HG02981 (cell line): ENCODE results near the gene KCTD4.
"Not testable (repeated sequence)": the region's sequence is repeated elsewhere in the genome, so short reads cannot be mapped to it uniquely, and the experiment has no call there.

Experiments
- ATAC-seq: cut with Tn5 transposase; IDR thresholded peaks from one replicate; pipeline ENCODE4 v1.9.1; 2021; ENCODE audit warnings: mild to moderate bottlenecking, moderate library complexity; ENCODE audit not compliant: unreplicated experiment

The KCTD4 gene

DNA sequence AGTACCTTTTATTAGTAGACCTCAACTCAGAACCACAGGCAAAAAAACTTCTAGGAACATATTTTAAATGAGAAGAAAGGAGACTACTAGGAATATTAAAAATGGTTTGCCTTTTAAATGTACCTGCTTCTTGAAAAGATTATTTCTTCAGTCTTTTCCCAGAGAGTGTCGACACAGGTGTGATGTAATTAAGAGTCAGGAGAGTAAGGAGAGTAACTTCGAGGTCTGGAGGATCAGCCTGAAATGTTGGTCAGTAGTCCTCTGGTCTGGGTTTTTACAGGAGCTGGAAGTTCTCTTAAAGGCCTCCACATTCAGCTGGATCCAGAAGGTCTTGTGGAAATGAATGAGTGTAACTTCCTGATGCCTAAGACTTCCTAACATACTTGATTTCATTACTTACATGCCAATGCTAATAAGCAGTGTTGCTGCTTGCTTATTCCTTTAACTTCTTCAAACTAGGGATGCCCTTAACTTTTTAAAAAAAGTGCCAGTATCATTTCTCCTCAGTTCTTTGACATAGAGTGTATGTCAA, at the start of gene KCTD4:
Gene KCTD4 (minus strand): TSS at position 345 of the 532 bp plus-strand sequence. CDS start 6,478 bp downstream, outside the sequence.
- no peak for ATAC-seq

DNA sequence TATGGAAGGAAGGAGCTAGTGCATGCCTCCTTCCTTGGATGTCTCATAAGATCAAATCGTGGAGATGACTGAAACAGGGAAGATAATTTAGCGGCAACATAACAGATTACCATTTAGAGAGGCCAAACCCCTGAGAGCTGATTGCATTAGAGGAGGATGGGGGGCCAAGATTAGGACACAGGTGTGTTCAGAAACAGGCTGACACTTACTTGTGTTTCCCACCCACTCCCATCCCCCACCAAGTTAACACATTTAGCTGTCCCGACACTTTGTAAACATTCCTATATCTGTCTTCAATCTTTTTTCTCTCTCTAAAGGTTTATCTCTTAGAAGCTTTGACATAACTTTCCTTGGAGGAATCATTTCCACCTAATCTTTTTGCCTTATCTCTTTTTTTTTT, 48.8 kb upstream of the KCTD4 start:
- no peak for ATAC-seq

DNA sequence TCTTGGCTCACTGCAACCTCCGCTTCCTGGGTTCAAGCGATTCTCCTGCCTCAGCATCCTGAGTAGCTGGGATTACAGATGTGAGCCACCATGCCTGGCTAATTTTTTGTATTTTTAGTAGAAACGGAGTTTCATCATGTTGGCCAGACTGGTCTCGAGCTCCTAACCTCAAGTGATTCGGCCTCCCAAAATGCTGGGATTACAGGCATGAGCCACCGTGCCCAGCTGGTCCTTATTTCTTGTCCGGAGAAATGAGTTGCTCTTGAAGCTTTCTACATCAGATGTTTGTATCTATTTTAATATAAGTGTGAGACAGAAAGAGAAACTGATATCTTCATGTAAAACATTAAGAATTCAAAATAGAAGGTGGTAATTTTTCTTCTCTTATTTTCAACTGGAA, 43.9 kb upstream of the KCTD4 start:
- ATAC-seq = not testable (repeated sequence)

DNA sequence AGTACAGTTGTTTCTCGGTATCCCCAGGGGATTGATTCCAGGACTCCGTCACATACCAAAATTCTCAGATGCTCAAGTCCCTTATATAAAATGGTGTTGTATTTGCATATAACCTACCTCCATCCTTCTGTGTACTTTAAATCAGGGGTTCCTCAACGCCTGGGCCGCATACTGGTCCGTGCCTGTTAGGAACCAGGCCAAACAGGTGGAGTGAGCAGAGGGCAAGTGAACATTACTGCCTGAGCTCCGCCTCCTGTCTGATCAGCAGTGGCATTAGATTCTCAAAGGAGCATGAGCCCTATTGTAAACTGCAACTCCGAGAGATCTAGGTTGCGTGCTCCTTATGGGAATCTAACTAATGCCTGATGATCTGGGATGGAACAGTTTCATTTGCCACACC, 42.2 kb upstream of the KCTD4 start:
- no peak for ATAC-seq

DNA sequence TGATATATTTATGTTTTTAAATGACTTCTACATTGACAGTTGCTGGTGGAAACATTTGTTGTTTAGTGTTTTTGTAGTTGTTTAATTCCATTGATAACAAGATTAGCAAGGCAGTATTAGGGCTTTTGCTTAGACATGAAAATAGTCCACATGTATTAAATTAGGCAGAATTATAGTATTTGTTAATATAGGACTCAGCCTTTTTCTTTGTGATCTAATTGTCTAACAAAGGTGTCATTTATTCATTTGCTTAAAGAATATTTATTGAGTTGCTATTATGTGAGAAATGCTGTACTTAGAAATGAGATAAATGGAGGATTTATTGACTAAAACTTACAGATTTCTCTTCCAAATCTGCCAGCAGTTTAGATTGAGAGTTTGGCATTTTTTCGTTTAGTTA, 41.7 kb upstream of the KCTD4 start:
- ATAC-seq = no peak

DNA sequence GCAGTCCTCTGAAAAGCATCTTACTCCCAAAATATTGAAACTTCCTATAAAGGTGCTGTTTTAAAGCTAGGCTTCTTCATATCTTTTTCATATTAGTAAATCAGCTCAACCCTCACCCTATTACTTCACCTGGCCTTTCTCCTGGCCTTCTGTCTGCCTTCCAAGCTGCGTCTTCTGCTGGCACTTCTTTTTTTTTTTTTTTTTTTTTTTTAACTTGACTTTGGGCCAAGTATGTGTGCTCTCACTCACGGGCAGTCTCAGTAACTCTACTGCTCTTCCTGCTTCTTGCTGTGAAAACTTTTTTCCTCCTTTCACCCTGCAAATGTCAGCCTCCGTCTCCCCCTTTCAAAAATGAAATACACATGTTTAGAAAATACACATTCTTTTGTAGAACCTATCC, 41.2 kb upstream of the KCTD4 start:
- ATAC-seq = no peak

DNA sequence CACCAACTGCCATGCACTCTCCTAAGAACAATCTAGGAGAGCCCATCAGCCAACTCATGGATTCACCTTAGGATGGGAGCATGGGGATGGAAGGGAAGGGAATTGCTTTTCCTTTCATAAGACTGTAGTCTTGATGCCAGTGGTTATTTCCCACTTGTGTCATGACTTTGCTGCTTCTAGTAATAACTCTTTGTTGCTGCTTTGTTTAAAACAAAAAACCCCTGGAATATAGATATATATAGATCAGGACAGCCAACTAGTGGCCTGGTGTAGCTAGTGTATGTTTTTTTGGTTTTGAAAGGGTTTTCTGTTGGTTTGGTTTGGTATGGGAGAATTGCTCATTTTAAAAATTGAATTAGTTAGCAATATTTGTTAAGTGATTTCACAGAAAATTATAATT, 39.3 kb upstream of the KCTD4 start:
- no peak for ATAC-seq

DNA sequence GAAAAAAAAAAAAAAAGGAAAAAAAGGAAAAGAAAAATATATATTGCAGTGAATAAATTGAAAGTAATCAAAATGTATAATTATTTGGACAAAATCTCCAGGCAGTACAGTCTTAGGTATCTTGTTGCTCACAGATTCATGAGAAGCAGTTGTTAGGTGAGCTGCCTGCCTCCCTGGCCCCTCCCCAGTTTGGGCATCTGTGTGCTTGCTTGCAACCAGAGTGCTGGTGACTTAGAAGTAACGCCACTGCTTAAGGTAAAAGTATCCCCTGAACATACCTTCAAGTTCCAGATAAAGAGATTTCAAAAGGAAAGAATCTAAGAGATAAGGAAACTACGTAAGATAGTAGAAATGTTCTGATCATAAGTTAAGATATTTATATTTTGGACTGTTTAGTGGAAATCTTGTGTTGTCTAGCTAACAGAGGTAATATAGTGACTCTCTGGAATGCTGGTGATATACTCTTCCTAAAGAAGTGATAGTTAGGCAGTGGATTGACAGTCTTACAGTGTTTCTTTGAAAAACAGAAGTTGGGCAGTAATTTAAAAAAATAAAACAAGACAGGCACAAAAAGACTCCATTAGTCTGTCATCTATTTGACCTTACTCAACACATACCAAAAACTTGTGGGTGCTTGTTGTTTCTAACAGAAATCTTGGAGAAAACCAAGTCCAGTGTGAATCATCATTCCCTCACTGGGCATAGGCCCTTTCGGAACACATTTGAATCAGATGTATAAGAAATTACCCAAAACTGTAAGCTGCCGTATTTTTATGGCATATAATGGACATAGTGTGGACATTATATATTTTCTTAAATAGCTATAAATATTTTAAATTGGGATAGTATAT, 38.3 kb upstream of the KCTD4 start:
- no peak for ATAC-seq

DNA sequence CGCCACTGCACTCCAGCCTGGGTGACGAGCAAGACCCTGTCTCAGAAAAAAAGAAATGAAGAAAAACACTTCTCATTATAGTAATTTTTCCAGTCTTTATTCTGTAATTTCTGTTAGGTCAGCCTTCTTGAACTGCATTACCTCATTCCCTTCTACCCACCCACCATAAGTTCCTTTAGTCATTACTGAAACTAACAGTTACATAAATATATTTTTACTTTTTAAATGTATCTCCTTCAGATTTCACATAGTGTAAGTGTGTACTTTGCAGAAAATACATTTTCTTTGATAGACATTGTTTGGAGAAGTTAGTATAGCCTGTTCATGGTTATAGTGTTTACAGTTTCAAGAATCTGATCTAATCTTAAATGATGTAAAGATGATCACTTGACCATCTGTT, 31.7 kb upstream of the KCTD4 start:
- no peak for ATAC-seq

DNA sequence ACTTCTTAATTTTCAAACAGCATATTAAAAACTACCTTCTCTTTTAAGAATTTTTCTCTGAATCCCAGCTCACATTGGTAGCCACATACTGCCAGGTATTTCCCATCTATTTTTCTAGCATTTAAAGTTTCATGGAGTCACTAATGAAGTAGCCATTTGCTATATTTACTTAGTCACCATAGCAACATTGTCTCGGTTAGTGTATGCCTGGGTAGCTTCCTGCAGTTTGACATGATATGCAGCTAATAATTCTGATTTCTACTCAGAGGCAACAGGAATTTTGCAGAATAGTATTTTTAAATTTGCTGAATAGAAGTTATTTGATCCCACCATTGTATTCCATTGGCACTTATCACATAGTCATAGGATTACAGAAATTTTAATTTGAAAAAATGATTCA, 30.9 kb upstream of the KCTD4 start:
- ATAC-seq = no peak

DNA sequence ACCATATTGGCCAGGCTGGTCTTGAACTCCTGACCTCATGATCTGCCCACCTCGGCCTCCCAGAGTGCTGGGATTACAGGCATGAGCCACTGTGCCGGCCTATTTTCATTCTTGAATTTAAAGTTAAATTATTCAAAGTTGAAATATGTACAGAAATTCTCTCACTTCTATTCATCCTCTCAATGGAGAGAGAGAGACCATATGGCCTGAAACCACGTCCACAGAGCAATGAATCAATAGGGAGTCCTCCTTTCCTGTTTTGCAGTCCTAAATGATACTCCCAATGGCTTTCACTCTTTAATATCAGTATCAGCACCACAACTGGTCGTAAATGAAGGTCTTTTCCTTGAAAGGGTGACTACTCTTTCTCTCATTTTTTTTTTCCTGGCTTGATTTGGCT, 30.5 kb upstream of the KCTD4 start:
- ATAC-seq = no peak

DNA sequence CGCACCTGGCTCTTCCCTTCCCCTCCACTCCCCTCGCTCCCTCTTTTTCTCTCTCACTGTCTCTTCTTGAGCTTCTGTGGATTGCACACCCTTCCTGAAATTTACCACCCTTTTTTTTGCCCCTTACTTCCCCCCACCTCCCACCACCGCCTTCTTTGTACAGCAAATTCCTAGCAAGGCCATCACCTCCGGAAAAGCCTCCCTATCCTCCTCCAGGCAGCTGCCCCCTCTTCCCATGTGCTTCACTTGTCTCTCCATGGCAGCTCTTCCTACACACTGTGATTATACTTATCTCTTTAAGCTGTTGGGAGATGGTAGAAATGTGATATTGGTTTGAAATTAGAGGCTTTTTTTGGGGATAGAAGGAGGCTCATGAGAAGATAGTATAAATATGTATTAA, 28.3 kb upstream of the KCTD4 start:
- ATAC-seq = no peak

DNA sequence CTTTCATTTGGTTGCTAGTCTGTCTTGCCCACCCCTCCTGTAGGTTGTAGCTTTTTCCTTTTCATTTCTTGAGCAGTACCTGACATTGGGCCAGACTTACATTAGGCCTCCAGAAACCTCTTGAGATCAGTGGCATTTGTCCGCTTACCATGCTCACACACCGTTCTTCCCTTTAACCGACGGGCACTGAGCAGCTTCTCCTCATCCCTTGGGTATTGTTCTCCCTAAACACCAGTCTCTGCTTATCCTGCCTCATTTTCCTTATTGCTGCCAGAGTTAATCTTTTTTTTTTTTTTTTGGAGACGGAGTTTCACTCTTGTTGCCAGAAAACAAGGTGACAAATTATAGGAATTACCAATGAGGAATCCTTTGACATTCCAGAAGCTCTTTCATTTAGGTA, 27.2 kb upstream of the KCTD4 start:
- no peak for ATAC-seq

DNA sequence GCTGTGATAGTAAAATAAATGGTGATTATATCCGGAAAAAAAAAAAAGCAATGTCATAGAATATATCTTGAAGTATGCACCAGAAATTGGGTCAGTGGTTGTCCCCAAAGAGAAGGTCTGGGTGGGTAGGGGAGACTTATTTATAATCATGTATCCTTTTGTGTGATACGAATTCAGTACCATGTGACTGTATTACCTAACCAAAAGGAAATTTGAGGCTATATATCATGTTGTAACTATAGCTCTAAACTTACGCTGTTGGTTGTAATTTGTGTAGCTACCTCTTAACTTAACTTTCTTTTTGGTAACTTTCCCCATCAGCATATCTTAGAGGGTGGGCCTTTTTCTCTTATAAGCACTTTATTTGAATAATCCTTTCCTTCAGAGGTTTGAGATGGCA, 25.2 kb upstream of the KCTD4 start:
- no peak for ATAC-seq

DNA sequence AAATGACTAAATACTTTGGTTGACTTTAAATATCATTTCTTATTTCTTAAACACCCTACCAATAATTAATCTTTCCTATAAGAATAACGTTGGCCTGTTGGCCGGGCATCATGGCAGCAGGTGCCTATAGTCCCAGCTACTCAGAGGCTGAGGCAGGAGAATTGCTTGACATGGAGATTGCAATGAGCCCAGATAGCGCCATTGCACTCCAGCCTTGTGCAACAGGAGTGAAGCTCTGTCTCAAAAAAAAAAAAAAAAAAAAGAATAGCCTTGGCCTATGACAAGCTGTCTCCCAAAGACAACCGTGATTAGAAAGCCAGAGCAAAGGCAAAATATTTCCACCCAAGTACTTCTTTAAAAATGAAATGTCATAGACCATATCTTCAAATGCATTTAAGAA, 24.5 kb upstream of the KCTD4 start:
- ATAC-seq = no peak

DNA sequence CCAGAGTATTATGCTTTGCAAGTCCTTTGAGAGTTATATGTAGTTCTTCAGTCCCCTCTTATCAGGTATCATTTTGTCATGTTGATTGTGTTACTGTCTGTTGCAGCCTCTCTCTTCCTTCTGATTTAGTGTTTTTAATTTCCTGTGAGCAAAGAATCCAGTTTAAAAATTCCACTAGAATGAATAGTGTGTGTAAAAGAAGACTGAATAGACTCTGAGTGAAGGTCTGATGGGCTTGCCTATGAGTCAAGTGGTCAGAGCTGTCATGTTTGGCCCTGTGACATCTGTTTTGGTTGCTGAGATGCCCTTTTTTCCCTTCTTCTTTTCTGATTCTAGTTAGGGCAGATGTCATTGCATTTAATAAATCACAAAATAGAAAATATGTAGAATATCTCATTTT, 23.3 kb upstream of the KCTD4 start:
- no peak for ATAC-seq

DNA sequence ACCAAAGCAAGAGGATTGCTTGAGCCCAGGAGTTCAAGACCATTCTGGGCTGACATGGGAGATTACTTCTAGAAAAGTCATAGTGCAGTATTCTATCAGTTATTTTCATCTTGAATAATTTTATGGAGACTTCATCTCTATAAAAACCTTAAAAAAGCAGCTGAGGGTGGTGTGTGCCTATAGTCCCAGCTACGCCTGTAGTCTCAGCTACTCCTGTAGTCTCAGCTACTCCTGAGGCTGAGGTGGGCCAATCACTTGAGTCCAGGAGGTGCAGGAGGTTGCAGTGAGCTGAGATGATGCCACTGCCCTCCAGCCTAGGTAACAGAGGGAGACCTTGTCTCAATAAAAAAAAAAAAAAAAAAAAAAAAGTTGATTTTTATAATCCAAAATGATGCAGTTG, 22.1 kb upstream of the KCTD4 start:
- no peak for ATAC-seq

DNA sequence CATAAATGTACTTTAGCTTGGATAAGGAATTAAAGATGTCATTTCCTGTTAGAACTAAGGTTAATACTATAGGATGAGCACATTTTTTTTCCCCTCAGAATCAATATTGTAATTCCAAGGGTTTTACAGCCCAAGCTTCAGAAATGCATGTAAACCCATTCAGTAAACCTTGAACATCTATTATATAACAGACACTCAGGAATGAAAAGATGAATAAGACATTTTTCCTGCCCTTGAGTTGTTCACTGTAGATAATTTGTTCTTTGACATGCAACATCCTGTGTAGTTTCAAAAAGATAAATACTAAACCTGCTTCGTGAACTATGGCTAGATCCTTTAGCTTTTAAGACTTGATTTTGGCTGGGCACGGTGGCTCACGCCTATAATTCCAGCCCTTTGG, 21.7 kb upstream of the KCTD4 start:
- ATAC-seq = no peak

DNA sequence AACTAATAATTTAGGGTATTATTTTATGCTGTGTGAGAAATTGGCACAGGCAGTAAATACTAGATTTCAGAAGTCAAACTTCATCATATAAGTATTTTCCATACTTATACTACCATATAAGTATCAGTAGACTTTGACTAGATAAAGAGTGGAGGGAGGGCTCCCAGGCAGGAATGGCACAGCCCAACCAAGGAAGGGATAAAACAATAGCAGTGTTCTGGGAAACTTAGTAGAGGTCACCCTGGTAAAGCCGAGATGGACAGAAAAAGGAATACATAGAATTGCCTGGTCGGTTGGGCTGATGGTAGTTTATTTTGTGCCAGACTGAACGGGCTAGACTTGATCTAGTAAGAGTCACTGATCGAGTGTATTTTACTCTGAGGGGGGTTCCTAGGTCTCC, 19.6 kb upstream of the KCTD4 start:
- no peak for ATAC-seq

DNA sequence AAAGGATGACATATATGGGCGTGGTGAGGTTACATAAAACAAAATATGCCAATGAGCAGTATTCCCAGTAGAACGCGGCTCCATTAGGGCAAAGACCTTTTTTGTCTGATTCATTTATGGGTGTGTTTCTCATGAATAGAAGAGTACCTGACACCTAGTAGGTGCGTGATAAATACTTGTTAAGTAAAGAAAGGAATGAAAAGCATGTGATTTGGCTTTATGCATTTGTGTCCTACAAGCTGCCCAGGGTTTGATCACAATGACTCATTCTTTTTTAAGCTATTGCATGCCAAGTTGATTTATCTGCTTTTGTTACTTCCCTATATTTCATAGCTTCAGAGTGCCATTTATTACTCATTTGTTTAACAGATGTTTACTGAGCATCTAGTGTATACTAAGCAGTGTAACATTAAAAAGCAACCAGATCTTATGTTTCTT, 19.1 kb upstream of the KCTD4 start:
- no peak for ATAC-seq

DNA sequence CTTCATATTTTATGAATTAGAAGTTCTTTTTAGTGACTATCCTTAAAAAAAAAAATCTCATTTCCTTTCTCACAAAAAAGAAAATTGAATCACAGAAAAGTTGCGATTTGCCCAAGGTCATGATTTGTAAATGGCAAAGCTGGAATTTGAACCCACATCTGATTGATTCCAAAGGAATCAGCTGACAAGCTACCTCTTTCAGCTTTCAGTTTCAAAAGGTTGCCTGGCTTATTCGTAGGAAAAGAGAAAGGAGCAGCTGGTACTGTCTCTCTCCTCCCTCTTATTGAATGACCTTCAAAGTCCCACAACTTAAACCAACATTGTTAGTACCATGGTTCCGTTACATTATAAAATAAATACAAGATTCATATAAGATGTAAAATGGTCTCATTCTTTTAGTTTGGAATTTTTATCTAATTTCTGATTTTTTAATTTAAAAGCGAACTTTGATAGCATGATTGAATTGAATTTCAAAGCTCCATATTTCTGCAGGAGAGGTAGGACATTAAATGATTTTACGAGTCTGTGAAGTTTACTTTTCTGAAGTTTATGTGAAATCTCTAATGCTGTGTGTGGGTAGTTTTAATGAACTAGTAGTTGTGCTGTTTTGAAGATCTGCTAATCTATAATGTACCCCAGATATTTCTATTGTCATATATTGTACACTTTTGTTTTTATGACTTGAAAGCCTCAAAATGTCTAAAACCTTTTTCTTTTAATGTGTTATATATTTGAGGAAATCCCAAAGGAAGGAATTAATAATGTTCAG, 18.5 kb upstream of the KCTD4 start:
- no peak for ATAC-seq

DNA sequence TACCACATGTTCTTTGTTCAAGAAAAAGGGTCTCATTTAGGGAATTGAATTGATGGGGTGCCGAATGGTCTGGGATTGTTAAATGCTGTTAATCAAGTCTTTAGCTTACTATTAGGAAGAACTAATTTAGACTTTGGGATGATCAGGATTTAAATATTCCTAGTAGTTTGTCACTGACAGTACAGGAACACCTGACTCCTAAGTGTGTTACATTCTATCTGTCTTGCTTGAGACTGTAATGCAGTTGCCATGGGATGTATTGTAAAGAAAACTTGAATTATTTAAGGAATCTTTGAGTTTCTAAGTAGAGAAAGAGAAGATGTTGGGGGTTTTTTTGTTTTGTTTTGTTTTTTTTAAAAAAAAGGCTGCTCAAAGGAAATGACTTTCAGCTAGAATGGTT, 17.8 kb upstream of the KCTD4 start:
- no peak for ATAC-seq
